Liver (tissue), 9 donors: ENCODE measurements around the gene CYP2B6. TPM values are rescaled to one million over a fixed set of nuclear protein-coding genes. Genes with fewer than 3 reads are reported as not detected.
A peak's percentile ranks its signal among the peaks of the same experiment; 100 is the strongest.

Source experiments
- DNase-seq: peaks from one replicate; pipeline ENCODE4 v3.0.0-alpha.2; 2017; ENCODE audit warnings: low spot score
- H3K27ac ChIP-seq, 2 donors: one replicate each; pipeline ENCODE4 v1.7.0; 2013; ENCODE audit warnings: inconsistent platforms in 2 of 2, low read length in 2 of 2, control low read depth in 1 of 2, low read depth in 1 of 2, mild to moderate bottlenecking in 1 of 2
- H3K27me3 ChIP-seq, 4 donors: one replicate each; pipeline versions ENCODE4 v1.6.1 to v1.7.0; 2013; ENCODE audit warnings: low read length in 3 of 4, inconsistent platforms in 1 of 4, mild to moderate bottlenecking in 1 of 4, moderate library complexity in 1 of 4; ENCODE audit not compliant: control insufficient read depth in 4 of 4, insufficient read depth in 4 of 4
- H3K36me3 ChIP-seq, 4 donors: one replicate each; pipeline versions ENCODE4 v1.6.1 to v1.7.0; 2013; ENCODE audit warnings: low read length in 3 of 4, mild to moderate bottlenecking in 3 of 4, low read depth in 1 of 4, moderate library complexity in 1 of 4; ENCODE audit not compliant: control insufficient read depth in 4 of 4, insufficient read depth in 3 of 4
- H3K4me1 ChIP-seq, 4 donors: one replicate each; pipeline versions ENCODE4 v1.6.1 to v1.7.0; 2013; ENCODE audit warnings: low read length in 3 of 4, mild to moderate bottlenecking in 3 of 4, moderate library complexity in 1 of 4; ENCODE audit not compliant: control insufficient read depth in 4 of 4, insufficient read depth in 4 of 4
- H3K4me3 ChIP-seq, 3 donors: one replicate each; pipeline versions ENCODE4 v1.6.1 to v1.7.0; 2013; ENCODE audit warnings: low read length in 3 of 3, control low read depth in 1 of 3, low read depth in 1 of 3, mild to moderate bottlenecking in 1 of 3
- H3K9ac ChIP-seq, 2 donors: one replicate each; pipeline ENCODE4 v1.7.0; 2013; ENCODE audit warnings: low read length in 2 of 2, mild to moderate bottlenecking in 2 of 2, moderate library complexity in 2 of 2, control low read depth in 1 of 2, low read depth in 1 of 2
- H3K9me3 ChIP-seq, 4 donors: one replicate each; pipeline versions ENCODE4 v1.6.1 to v1.7.0; 2013; ENCODE audit warnings: low read length in 3 of 4; ENCODE audit not compliant: control insufficient read depth in 4 of 4
- EGR1 ChIP-seq, 2 donors: IDR thresholded peaks; 2 replicates each; pipeline ENCODE4 v1.6.1; 2016 to 2018; ENCODE audit warnings: antibody characterized with exemption in 2 of 2, low read depth in 2 of 2
- FOXA1 ChIP-seq: IDR thresholded peaks from 2 replicates; pipeline ENCODE4 v1.6.1; 2016; ENCODE audit warnings: antibody characterized with exemption
- FOXA2 ChIP-seq: IDR thresholded peaks from 2 replicates; pipeline ENCODE4 v1.6.1; 2016; ENCODE audit warnings: antibody characterized with exemption
- GABPA ChIP-seq, 2 donors: IDR thresholded peaks in 1 of 2; conservative IDR thresholded peaks in 1 of 2; 2 replicates each; pipeline ENCODE4 v1.6.1; 2016; ENCODE audit warnings: antibody characterized with exemption in 2 of 2, mild to moderate bottlenecking in 1 of 2, moderate library complexity in 1 of 2
- HNF4A ChIP-seq, 2 donors: conservative IDR thresholded peaks; 2 replicates each; pipeline ENCODE4 v1.6.1; 2016; ENCODE audit warnings: antibody characterized with exemption in 2 of 2, mild to moderate bottlenecking in 2 of 2
- HNF4G ChIP-seq: IDR thresholded peaks from 2 replicates; pipeline ENCODE4 v1.6.1; 2016; ENCODE audit warnings: antibody characterized with exemption
- JUND ChIP-seq, 2 donors: IDR thresholded peaks; 2 replicates each; pipeline ENCODE4 v1.6.1; 2016; ENCODE audit warnings: antibody characterized with exemption in 2 of 2
- MAX ChIP-seq: IDR thresholded peaks from 2 replicates; pipeline ENCODE4 v1.6.1; 2016; ENCODE audit warnings: antibody characterized with exemption
- NR2F2 ChIP-seq: IDR thresholded peaks from 2 replicates; pipeline ENCODE4 v1.6.1; 2016; ENCODE audit warnings: antibody characterized with exemption
- RAD21 ChIP-seq, 2 donors: IDR thresholded peaks; 2 replicates each; pipeline ENCODE4 v1.6.1; 2016; ENCODE audit warnings: antibody characterized with exemption in 2 of 2, mild to moderate bottlenecking in 2 of 2
- REST ChIP-seq: IDR thresholded peaks from 2 replicates; pipeline ENCODE4 v1.6.1; 2016; ENCODE audit warnings: antibody characterized with exemption, mild to moderate bottlenecking
- RXRA ChIP-seq, 2 donors: IDR thresholded peaks; 2 replicates each; pipeline ENCODE4 v1.6.1; 2017 to 2018; ENCODE audit warnings: antibody characterized with exemption in 2 of 2, mild to moderate bottlenecking in 1 of 2
- SP1 ChIP-seq: IDR thresholded peaks from 2 replicates; pipeline ENCODE4 v1.6.1; 2018; ENCODE audit warnings: antibody characterized with exemption, mild to moderate bottlenecking
- TAF1 ChIP-seq: conservative IDR thresholded peaks from 2 replicates; pipeline ENCODE4 v1.6.1; 2016; ENCODE audit warnings: antibody characterized with exemption, mild to moderate bottlenecking
- YY1 ChIP-seq: IDR thresholded peaks from 2 replicates; pipeline ENCODE4 v1.6.1; 2016; ENCODE audit warnings: antibody characterized with exemption, mild to moderate bottlenecking
- ZBTB33 ChIP-seq: IDR thresholded peaks from 2 replicates; pipeline ENCODE4 v1.6.1; 2016; ENCODE audit warnings: antibody characterized with exemption
- WGBS: extraction: QIAGEN DNeasy Blood & Tissue Kit; methylation state at CpG from one replicate; pipeline ENCODE4 v1.1.7; 2013; 5-methylcytosine and 5-hydroxymethylcytosine counted together
- polyA plus RNA-seq, 2 donors: library from polyadenylated mRNA; stranded (reverse) in 1 of 2; unstranded in 1 of 2; fragments of 200-250 nt in 1 of 2; fragments of >200 nt in 1 of 2; fragmentation: Nextera tagmentation in 1 of 2; extraction: Ambion mirVana in 1 of 2; gene quantifications; one replicate each; pipeline versions ENCODE4 v1.2.1 to v1.2.3, GENCODE V29; 2013 to 2015
- total RNA-seq, 2 donors: library from RNA; depleted of rRNA; stranded (reverse); fragments of >200 nt; gene quantifications; one replicate each; pipeline ENCODE4 v1.2.3, GENCODE V29; 2014
- TF ChIP-seq, protein P1 (sequence below): fragments of 150-350 bp; IDR thresholded peaks from 2 replicates; pipeline ENCODE4 v1.5.1; 2017; ENCODE audit warnings: improper control_type of control experiment, low read depth, low read length; ENCODE audit not compliant: missing input control
- TF ChIP-seq, protein P2 (sequence below): IDR thresholded peaks from 2 replicates; pipeline ENCODE4 v1.6.1; 2016; ENCODE audit warnings: antibody characterized with exemption
- donor health status: healthy.
- donor health status: healthy.
- donor health status: healthy.
- donor health status: healthy.
- donor health status: healthy.

The CYP2B6 gene
- total and polyA plus RNA-seq, 4 donors = 13.0 to 751 (median 16.6) TPM; not detected in 1

DNA sequence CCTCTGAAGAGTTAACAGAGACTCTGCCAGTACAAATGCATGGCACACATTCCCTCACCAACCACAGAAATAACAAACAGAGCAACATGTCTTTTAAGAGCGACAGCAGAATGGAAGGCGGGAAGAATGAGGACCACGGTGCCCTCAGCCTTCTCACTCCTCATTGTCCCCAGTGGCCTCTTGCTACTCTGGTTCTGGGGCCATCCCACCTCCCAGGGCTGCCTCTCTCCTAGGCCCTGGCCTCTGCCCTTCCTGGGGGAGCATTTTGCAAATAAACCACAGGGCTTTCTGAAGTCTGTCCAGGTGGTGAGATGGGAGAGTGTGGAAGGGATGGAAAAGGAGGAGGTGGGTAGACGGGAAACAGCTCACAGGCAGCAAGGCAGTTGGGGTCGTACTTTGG, 28.3 kb downstream of the CYP2B6 start:
- H3K4me1 ChIP-seq = no peaks in the 10 kb centered on the region
- H3K27ac ChIP-seq = no peak overlapping the region
- no peak overlapping the region for H3K9ac ChIP-seq
- no peak overlapping the region for H3K4me3 ChIP-seq
- WGBS = 46% methylated on average over 5 of the region's 5 CpGs
- no peak for DNase-seq
- H3K27me3 ChIP-seq = no peaks in the 10 kb centered on the region
- H3K36me3 ChIP-seq = peaks cover 0 to 15% (median 10%) of the 10 kb centered on the region in 4 donors
- H3K9me3 ChIP-seq = no peaks in the 10 kb centered on the region
- TF ChIP-seq SP1 = no peak
- no peak for TF ChIP-seq NR2F2
- TF ChIP-seq JUND (IDR thresholded peaks at IDR 0.05) = no peak
- no peak for TF ChIP-seq MAX
- TF ChIP-seq, protein P1, sequence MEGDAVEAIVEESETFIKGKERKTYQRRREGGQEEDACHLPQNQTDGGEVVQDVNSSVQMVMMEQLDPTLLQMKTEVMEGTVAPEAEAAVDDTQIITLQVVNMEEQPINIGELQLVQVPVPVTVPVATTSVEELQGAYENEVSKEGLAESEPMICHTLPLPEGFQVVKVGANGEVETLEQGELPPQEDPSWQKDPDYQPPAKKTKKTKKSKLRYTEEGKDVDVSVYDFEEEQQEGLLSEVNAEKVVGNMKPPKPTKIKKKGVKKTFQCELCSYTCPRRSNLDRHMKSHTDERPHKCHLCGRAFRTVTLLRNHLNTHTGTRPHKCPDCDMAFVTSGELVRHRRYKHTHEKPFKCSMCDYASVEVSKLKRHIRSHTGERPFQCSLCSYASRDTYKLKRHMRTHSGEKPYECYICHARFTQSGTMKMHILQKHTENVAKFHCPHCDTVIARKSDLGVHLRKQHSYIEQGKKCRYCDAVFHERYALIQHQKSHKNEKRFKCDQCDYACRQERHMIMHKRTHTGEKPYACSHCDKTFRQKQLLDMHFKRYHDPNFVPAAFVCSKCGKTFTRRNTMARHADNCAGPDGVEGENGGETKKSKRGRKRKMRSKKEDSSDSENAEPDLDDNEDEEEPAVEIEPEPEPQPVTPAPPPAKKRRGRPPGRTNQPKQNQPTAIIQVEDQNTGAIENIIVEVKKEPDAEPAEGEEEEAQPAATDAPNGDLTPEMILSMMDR = no peak
- no peak for TF ChIP-seq ZBTB33
- peak in 1 of 2 donors; percentile 23 for TF ChIP-seq HNF4A (conservative IDR thresholded peaks at IDR 0.05)
- no peak for TF ChIP-seq RAD21 (IDR thresholded peaks at IDR 0.05)
- no peak for TF ChIP-seq FOXA1
- no peak for TF ChIP-seq EGR1 (IDR thresholded peaks at IDR 0.05; ENCODE audit: low read depth in 2 of 2)
- TF ChIP-seq FOXA2 = no peak
- TF ChIP-seq, protein P2, sequence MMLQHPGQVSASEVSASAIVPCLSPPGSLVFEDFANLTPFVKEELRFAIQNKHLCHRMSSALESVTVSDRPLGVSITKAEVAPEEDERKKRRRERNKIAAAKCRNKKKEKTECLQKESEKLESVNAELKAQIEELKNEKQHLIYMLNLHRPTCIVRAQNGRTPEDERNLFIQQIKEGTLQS = no peak
- peak in 1 of 2 donors; percentile 46 for TF ChIP-seq RXRA (IDR thresholded peaks at IDR 0.05)
- TF ChIP-seq HNF4G = no peak
- no peak for TF ChIP-seq GABPA (IDR thresholded peaks at IDR 0.05 in 1 of 2, conservative IDR thresholded peaks at IDR 0.05 in 1 of 2)
- TF ChIP-seq TAF1 = no peak
- peak; percentile 48 for TF ChIP-seq YY1
- no peak for TF ChIP-seq REST
